B cell (primary cell): ENCODE measurements around the gene HDAC11. TPM values are rescaled to one million over a fixed set of nuclear protein-coding genes. Genes with fewer than 3 reads are reported as not detected.

Experiments
- ATAC-seq: fragments of 200-7000 bp; cut with Tn5 transposase; one replicate; pipeline ENCODE4 v1.10.0; 2021; ENCODE audit warnings: low read depth, mild to moderate bottlenecking, moderate number of reproducible peaks, moderate library complexity
- CTCF ChIA-PET: fragments of 350-600 bp; sonication (Branson Sonifier 250); formaldehyde crosslinking; loops from one replicate; lab custom pipeline; 2021; ENCODE audit warnings: antibody characterized with exemption, inconsistent platforms; lab: Charles Lee
- POLR2A ChIA-PET: fragments of 350-600 bp; sonication (Branson Sonifier 250); formaldehyde crosslinking; loops from one replicate; lab custom pipeline; 2021; ENCODE audit warnings: antibody characterized with exemption; lab: Charles Lee
- DNase-seq: peaks from one replicate; pipeline ENCODE4 v3.0.0; 2013
- H2AFZ ChIP-seq: 2 replicates; pipeline ENCODE4 v1.6.1; 2012; ENCODE audit warnings: mild to moderate bottlenecking, low read depth, low read length; ENCODE audit not compliant: insufficient read depth, poor library complexity, severe bottlenecking
- H3K27ac ChIP-seq, 2 donors: 1 replicate in 1 of 2; 2 replicates in 1 of 2; pipeline ENCODE4 v1.5.1; 2012 to 2013; ENCODE audit warnings: low read length in 2 of 2, mild to moderate bottlenecking in 2 of 2, moderate library complexity in 1 of 2
- H3K27me3 ChIP-seq, 4 experiments: fragments of 200-600 bp in 1 of 4; sonication (generic) in 1 of 4; replicated peaks in 1 of 4; 1 replicate in 2 of 4; 2 replicates in 2 of 4; pipeline versions ENCODE4 v1.6.1 to v1.7.0; 2013 to 2016; ENCODE audit warnings: low read length in 3 of 4, mild to moderate bottlenecking in 2 of 4, mixed read lengths in 1 of 4, moderate library complexity in 1 of 4; ENCODE audit not compliant: insufficient read depth in 4 of 4, control insufficient read depth in 3 of 4; ENCODE audit errors: control extremely low read depth in 1 of 4
- H3K36me3 ChIP-seq, 2 experiments: replicated peaks in 1 of 2; 1 replicate in 1 of 2; 2 replicates in 1 of 2; pipeline versions ENCODE4 v1.6.1 to v1.7.1; 2013; ENCODE audit warnings: low read length in 1 of 2; ENCODE audit not compliant: insufficient read depth in 2 of 2, control insufficient read depth in 1 of 2; ENCODE audit errors: control extremely low read depth in 1 of 2, extremely low read depth in 1 of 2
- H3K4me1 ChIP-seq, 2 donors: fragments of 200-600 bp in 1 of 2; sonication (generic) in 1 of 2; 1 replicate in 1 of 2; 2 replicates in 1 of 2; pipeline versions ENCODE4 v1.5.1 to v1.6.1; 2013 to 2017; ENCODE audit warnings: low read length in 2 of 2; ENCODE audit not compliant: control insufficient read depth in 2 of 2, insufficient read depth in 2 of 2
- H3K4me2 ChIP-seq: replicated peaks from 2 replicates; pipeline ENCODE3; 2012; ENCODE audit warnings: mild to moderate bottlenecking, low read depth, low read length; ENCODE audit not compliant: poor library complexity, severe bottlenecking
- H3K4me3 ChIP-seq, 5 experiments: fragments of 200-600 bp in 1 of 5; sonication (generic) in 1 of 5; 1 replicate in 3 of 5; 2 replicates in 2 of 5; pipeline versions ENCODE4 v1.5.1 to v1.7.0; 2011 to 2016; ENCODE audit warnings: low read length in 4 of 5, mild to moderate bottlenecking in 4 of 5, low read depth in 2 of 5, control low read depth in 1 of 5, moderate library complexity in 1 of 5; ENCODE audit not compliant: insufficient read depth in 1 of 5; ENCODE audit errors: control extremely low read depth in 1 of 5, extremely low read depth in 1 of 5
- H3K79me2 ChIP-seq: fragments of 200-600 bp; sonication (generic); one replicate; pipeline ENCODE4 v1.6.0; 2016; ENCODE audit warnings: low read length; ENCODE audit not compliant: control insufficient read depth, insufficient read depth
- H3K9ac ChIP-seq: fragments of 200-600 bp; sonication (generic); 2 replicates; pipeline ENCODE4 v1.6.1; 2017; ENCODE audit warnings: mild to moderate bottlenecking, low read length, moderate library complexity
- H3K9me3 ChIP-seq, 3 donors: one replicate each; pipeline versions ENCODE4 v1.6.1 to v1.7.1; 2013; ENCODE audit warnings: low read length in 2 of 3; ENCODE audit not compliant: control insufficient read depth in 2 of 3, insufficient read depth in 1 of 3; ENCODE audit errors: control extremely low read depth in 1 of 3
- H4K20me1 ChIP-seq: 2 replicates; pipeline ENCODE4 v1.6.0; 2012; ENCODE audit warnings: mild to moderate bottlenecking, low read length; ENCODE audit not compliant: insufficient read depth, control insufficient read depth, poor library complexity, severe bottlenecking
- H3K27ac Mint-ChIP-seq: one replicate; pipeline ENCODE4 v1.8.0; 2021; ENCODE audit warnings: mixed read lengths
- H3K27me3 Mint-ChIP-seq: one replicate; pipeline ENCODE4 v1.8.0; 2021; ENCODE audit warnings: mixed read lengths
- H3K4me1 Mint-ChIP-seq: one replicate; pipeline ENCODE4 v1.8.0; 2021; ENCODE audit warnings: mixed read lengths
- H3K4me3 Mint-ChIP-seq: one replicate; pipeline ENCODE4 v1.8.0; 2021; ENCODE audit warnings: mixed read lengths
- H3K9me3 Mint-ChIP-seq: one replicate; pipeline ENCODE4 v1.8.0; 2022; ENCODE audit warnings: mixed read lengths; ENCODE audit not compliant: insufficient read depth
- CTCF ChIP-seq: fragments of 200-600 bp; IDR thresholded peaks from one replicate; pipeline ENCODE4 v1.8.0; 2022; ENCODE audit warnings: antibody characterized with exemption, mild to moderate bottlenecking
- EZH2 ChIP-seq: IDR thresholded peaks from 2 replicates; pipeline ENCODE4 v1.6.1; 2012; ENCODE audit warnings: borderline replicate concordance, low read depth, mild to moderate bottlenecking, moderate library complexity, low read length; ENCODE audit not compliant: insufficient read depth, poor library complexity, severe bottlenecking
- WGBS: methylation state at CpG from one replicate; pipeline ENCODE4 v1.1.5; 2013; ENCODE audit warnings: missing lambda C conversion rate; ENCODE audit not compliant: insufficient coverage; 5-methylcytosine and 5-hydroxymethylcytosine counted together
- intact Hi-C: fragments of 100-400 bp; cut with micrococcal nuclease; formaldehyde crosslinking; loops from one replicate; pipeline ENCODE4 v1.10.0; 2022
- polyA plus RNA-seq: library from polyadenylated mRNA; depleted of rRNA; stranded (reverse); fragments of >200 nt; gene quantifications from 2 replicates; pipeline ENCODE4 v1.2.3, GENCODE V29; 2012
- total RNA-seq, 2 donors: library from RNA; stranded (reverse); fragments of 120-200 nt in 1 of 2; gene quantifications; 1 replicate in 1 of 2; 2 replicates in 1 of 2; pipeline versions ENCODE4 v1.2.3 to v1.2.4, GENCODE V29; 2013 to 2022

Gene HDAC11
- total and polyA plus RNA-seq, 2 donors (not counting 1 experiment from before 2014, with no cell fraction given): 0.76 to 5.5 TPM

GRCh38 chr3:13540297-13540995, 60.3 kb downstream of the HDAC11 start:
- H4K20me1 ChIP-seq: no peaks in the 10 kb centered on the region

DNA sequence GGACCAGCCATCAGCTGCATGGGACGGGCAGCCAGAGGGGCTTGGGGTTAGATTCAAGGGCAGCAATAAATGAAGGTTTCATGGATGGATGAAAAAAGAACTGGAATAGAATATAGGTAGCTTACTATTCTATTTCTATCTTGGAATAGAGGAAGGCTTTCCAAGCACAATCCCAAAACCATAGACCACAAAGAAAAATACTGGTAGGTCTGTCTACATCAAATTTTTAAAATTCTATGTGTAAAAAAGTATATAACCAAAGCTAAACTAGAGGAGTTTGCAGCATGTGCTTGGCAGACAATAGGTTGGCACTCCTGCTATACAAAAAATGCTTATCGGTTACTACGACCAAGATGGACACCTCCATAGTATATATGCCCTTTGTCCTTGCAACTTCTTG, 61.6 kb downstream of the HDAC11 start:
- peaks cover 10% of the 10 kb centered on the region for H3K4me1 Mint-ChIP-seq
- Histone ChIP-seq H4K20me1 (no peaks in the 10 kb centered on the region), H3K36me3 (no peaks in the 10 kb centered on the region), H3K4me2 (no peak overlapping the region), H3K4me3 (no peak overlapping the region), H3K9ac (no peak overlapping the region), H3K79me2 (no peaks in the 10 kb centered on the region), H3K27me3 (peaks cover 0 to 19% (median 0%) of the 10 kb centered on the region in 4 experiments), H3K4me1 (peaks cover 10 to 12% of the 10 kb centered on the region in 2 donors), H3K9me3 (peaks cover 0 to 31% (median 3%) of the 10 kb centered on the region in 3 donors), H3K27ac (no peak overlapping the region), H2AFZ (no peak overlapping the region)
- ATAC-seq (no peak), DNase-seq (no peak)
- peaks cover 2% of the 10 kb centered on the region for H3K9me3 Mint-ChIP-seq
- intact Hi-C loops: no loop called here
- H3K27ac Mint-ChIP-seq: no peak overlapping the region
- no peak overlapping the region for H3K4me3 Mint-ChIP-seq
- CTCF ChIA-PET: no interaction called here
- no peak for TF ChIP-seq CTCF
- no CpG with 5 or more reads among the region's 3 CpGs for WGBS
- POLR2A ChIA-PET: interaction anchor here (0.5 kb wide), 1 partner anchor 17 kb away, joined by 4 read pairs; no protein-coding TSS in a partner anchor
- peaks cover 35% of the 10 kb centered on the region for H3K27me3 Mint-ChIP-seq

More at GRCh38 chr3:13540297-13540995, 60.3 kb downstream of the HDAC11 start:
- POLR2A ChIA-PET: no interaction called here
- H3K4me3 ChIP-seq: no peak overlapping the region
- CTCF ChIA-PET: interaction anchor here (1.0 kb wide), 1 partner anchor 9 kb away, joined by 3 read pairs; no protein-coding TSS in a partner anchor
- peaks cover 12 to 13% of the 10 kb centered on the region in 2 donors for H3K4me1 ChIP-seq
- peaks cover 0 to 34% (median 3%) of the 10 kb centered on the region in 3 donors for H3K9me3 ChIP-seq
- H2AFZ ChIP-seq: no peak overlapping the region
- Mint-ChIP-seq H3K27ac (no peak overlapping the region), H3K27me3 (peaks cover 42% of the 10 kb centered on the region), H3K4me3 (no peak overlapping the region), H3K4me1 (peaks cover 10% of the 10 kb centered on the region), H3K9me3 (peaks cover 2% of the 10 kb centered on the region)
- DNase-seq: no peak
- peaks cover 0 to 25% (median 0%) of the 10 kb centered on the region in 4 experiments for H3K27me3 ChIP-seq
- H3K9ac ChIP-seq: no peak overlapping the region
- 87% methylated on average over 4 of the region's 4 CpGs for WGBS
- no peak for TF ChIP-seq EZH2
- no peak overlapping the region for H3K27ac ChIP-seq
- ATAC-seq: no peak
- H3K4me2 ChIP-seq: no peak overlapping the region
- no peaks in the 10 kb centered on the region for H3K79me2 ChIP-seq
- H3K36me3 ChIP-seq: no peaks in the 10 kb centered on the region
- intact Hi-C loops: no loop called here
